H9 (cell line): ENCODE results near the gene CC2D2A. TPM values are rescaled to one million over a fixed set of nuclear protein-coding genes. Genes with fewer than 3 reads are reported as not detected.

Source experiments
- DNase-seq: peaks from one replicate; pipeline ENCODE4 v3.0.0-alpha.2; 2017
- H2AFZ ChIP-seq: one replicate; pipeline ENCODE4 v1.6.1; 2013; ENCODE audit warnings: mild to moderate bottlenecking, low read length, control low read depth, moderate library complexity
- H2AK5ac ChIP-seq: 2 replicates; pipeline ENCODE4 v1.6.1; 2013; ENCODE audit warnings: low read length, control low read depth, mixed read lengths; ENCODE audit not compliant: insufficient read length
- H2BK120ac ChIP-seq: one replicate; pipeline ENCODE4 v1.6.1; 2013; ENCODE audit warnings: low read depth, mild to moderate bottlenecking, low read length, control low read depth, inconsistent platforms; ENCODE audit not compliant: poor library complexity, severe bottlenecking
- H2BK12ac ChIP-seq: 2 replicates; pipeline ENCODE4 v1.6.1; 2013; ENCODE audit warnings: low read length, control low read depth, mixed read lengths, low read depth; ENCODE audit not compliant: insufficient read length
- H2BK15ac ChIP-seq: 2 replicates; pipeline ENCODE4 v1.6.1; 2013; ENCODE audit warnings: low read depth, low read length, control low read depth
- H2BK20ac ChIP-seq: one replicate; pipeline ENCODE4 v1.6.1; 2013; ENCODE audit warnings: low read depth, mild to moderate bottlenecking, low read length, control low read depth, inconsistent platforms; ENCODE audit not compliant: poor library complexity, severe bottlenecking
- H2BK5ac ChIP-seq: 2 replicates; pipeline ENCODE4 v1.6.1; 2013; ENCODE audit warnings: low read length, control low read depth, mixed read lengths; ENCODE audit not compliant: insufficient read length
- H3K14ac ChIP-seq: 2 replicates; pipeline ENCODE4 v1.6.1; 2013; ENCODE audit warnings: low read length, control low read depth; ENCODE audit not compliant: insufficient read depth
- H3K18ac ChIP-seq: 2 replicates; pipeline ENCODE4 v1.6.1; 2013; ENCODE audit warnings: low read depth, mild to moderate bottlenecking, mixed read lengths, low read length, control low read depth; ENCODE audit not compliant: insufficient read length
- H3K23ac ChIP-seq: 2 replicates; pipeline ENCODE4 v1.6.1; 2013; ENCODE audit warnings: low read length, control low read depth, mixed read lengths, low read depth; ENCODE audit not compliant: insufficient read length
- H3K23me2 ChIP-seq: 2 replicates; pipeline ENCODE4 v1.6.1; 2013; ENCODE audit warnings: low read depth, mild to moderate bottlenecking, mixed read lengths, low read length, control low read depth; ENCODE audit not compliant: insufficient read length, poor library complexity, severe bottlenecking
- H3K27ac ChIP-seq: 2 replicates; pipeline ENCODE4 v1.5.1; 2013; ENCODE audit warnings: low read length, control low read depth, mixed read lengths, low read depth; ENCODE audit not compliant: insufficient read length
- H3K27me3 ChIP-seq: 2 replicates; pipeline ENCODE4 v1.6.1; 2013; ENCODE audit warnings: low read length, control low read depth, inconsistent platforms; ENCODE audit not compliant: insufficient read depth
- H3K4ac ChIP-seq: 2 replicates; pipeline ENCODE4 v1.6.1; 2013; ENCODE audit warnings: low read depth, mild to moderate bottlenecking, control low read depth, inconsistent platforms, low read length, moderate library complexity
- H3K4me1 ChIP-seq: 2 replicates; pipeline ENCODE4 v1.6.1; 2013; ENCODE audit warnings: low read length, control low read depth, inconsistent platforms; ENCODE audit not compliant: insufficient read depth
- H3K4me2 ChIP-seq: 2 replicates; pipeline ENCODE4 v1.6.1; 2013; ENCODE audit warnings: low read length, control low read depth, mixed read lengths; ENCODE audit not compliant: insufficient read length, insufficient read depth
- H3K56ac ChIP-seq: 2 replicates; pipeline ENCODE4 v1.6.1; 2013; ENCODE audit warnings: low read depth, mild to moderate bottlenecking, mixed read lengths, low read length, control low read depth; ENCODE audit not compliant: insufficient read length
- H3K79me1 ChIP-seq: 2 replicates; pipeline ENCODE4 v1.6.1; 2013; ENCODE audit warnings: low read depth, mild to moderate bottlenecking, moderate library complexity, low read length, control low read depth, inconsistent platforms; ENCODE audit not compliant: insufficient read depth, poor library complexity, severe bottlenecking
- H3K79me2 ChIP-seq: 2 replicates; pipeline ENCODE4 v1.6.1; 2013; ENCODE audit warnings: low read length, control low read depth, inconsistent platforms; ENCODE audit not compliant: insufficient read depth
- H3K9ac ChIP-seq: 2 replicates; pipeline ENCODE4 v1.6.1; 2013; ENCODE audit warnings: low read length, control low read depth, mixed read lengths; ENCODE audit not compliant: insufficient read length; ENCODE audit errors: extremely low read depth
- H3K9me3 ChIP-seq: one replicate; pipeline ENCODE4 v1.6.1; 2013; ENCODE audit warnings: low read depth, low read length, inconsistent platforms; ENCODE audit not compliant: control insufficient read depth
- H3T11ph ChIP-seq: one replicate; pipeline ENCODE4 v1.6.1; 2013; ENCODE audit warnings: mild to moderate bottlenecking, low read length, control low read depth, inconsistent platforms
- H4K20me1 ChIP-seq: one replicate; pipeline ENCODE4 v1.6.1; 2013; ENCODE audit not compliant: control insufficient read depth, insufficient read length, insufficient read depth
- H4K5ac ChIP-seq: 2 replicates; pipeline ENCODE4 v1.6.1; 2013; ENCODE audit warnings: low read depth, mild to moderate bottlenecking, mixed read lengths, low read length, control low read depth; ENCODE audit not compliant: insufficient read length
- H4K8ac ChIP-seq: replicated peaks from 2 replicates; pipeline ENCODE4 v1.6.1; 2013; ENCODE audit warnings: low read length, control low read depth, mixed read lengths, low read depth; ENCODE audit not compliant: insufficient read length
- H4K91ac ChIP-seq: 2 replicates; pipeline ENCODE4 v1.6.1; 2013; ENCODE audit warnings: low read depth, mild to moderate bottlenecking, moderate library complexity, mixed read lengths, low read length, control low read depth; ENCODE audit not compliant: insufficient read length
- H3K27ac Mint-ChIP-seq, 3 experiments: 2 replicates in 2 of 3; 3 replicates in 1 of 3; pipeline ENCODE4 v1.8.0; 2020 to 2021; ENCODE audit warnings: mixed read lengths in 3 of 3, mild to moderate bottlenecking in 1 of 3, moderate library complexity in 1 of 3
- H3K27me3 Mint-ChIP-seq: 2 replicates; pipeline ENCODE4 v1.8.0; 2021; ENCODE audit warnings: low read depth, mild to moderate bottlenecking, moderate library complexity, mixed read lengths
- H3K36me3 Mint-ChIP-seq, 3 experiments: 2 replicates in 2 of 3; 3 replicates in 1 of 3; pipeline ENCODE4 v1.8.0; 2020 to 2021; ENCODE audit warnings: low read depth in 3 of 3, mixed read lengths in 3 of 3; ENCODE audit not compliant: insufficient read depth in 1 of 3
- H3K4me1 Mint-ChIP-seq, 2 experiments: 2 replicates each; pipeline ENCODE4 v1.8.0; 2020; ENCODE audit warnings: mixed read lengths in 2 of 2
- H3K4me3 Mint-ChIP-seq, 2 experiments: 2 replicates in 1 of 2; 3 replicates in 1 of 2; pipeline ENCODE4 v1.8.0; 2020 to 2021; ENCODE audit warnings: mild to moderate bottlenecking in 2 of 2, mixed read lengths in 2 of 2, moderate library complexity in 1 of 2
- H3K9me3 Mint-ChIP-seq, 2 experiments: 2 replicates in 1 of 2; 3 replicates in 1 of 2; pipeline ENCODE4 v1.8.0; 2020; ENCODE audit warnings: mild to moderate bottlenecking in 2 of 2, mixed read lengths in 2 of 2, moderate library complexity in 1 of 2
- WGBS: extraction: QIAGEN DNeasy Blood & Tissue Kit; methylation state at CpG from one replicate; pipeline ENCODE4 v1.1.7; 2013; ENCODE audit warnings: missing lambda C conversion rate, low lambda C conversion rate, mixed read lengths; ENCODE audit not compliant: insufficient read length; ENCODE audit errors: extremely low coverage; 5-methylcytosine and 5-hydroxymethylcytosine counted together
- total RNA-seq: library from RNA; stranded (reverse); gene quantifications from 2 replicates; pipeline ENCODE4 v1.2.1, GENCODE V29; 2021
- TF ChIP-seq, protein P1 (sequence below): fragments of 200-600 bp; sonication (generic); conservative IDR thresholded peaks from 3 replicates; pipeline ENCODE4 v1.8.0; 2021; ENCODE audit warnings: antibody characterized with exemption, mild to moderate bottlenecking

CC2D2A gene
- total RNA-seq, 1 experiment from 2014 or later, result 10.4 TPM

DNA sequence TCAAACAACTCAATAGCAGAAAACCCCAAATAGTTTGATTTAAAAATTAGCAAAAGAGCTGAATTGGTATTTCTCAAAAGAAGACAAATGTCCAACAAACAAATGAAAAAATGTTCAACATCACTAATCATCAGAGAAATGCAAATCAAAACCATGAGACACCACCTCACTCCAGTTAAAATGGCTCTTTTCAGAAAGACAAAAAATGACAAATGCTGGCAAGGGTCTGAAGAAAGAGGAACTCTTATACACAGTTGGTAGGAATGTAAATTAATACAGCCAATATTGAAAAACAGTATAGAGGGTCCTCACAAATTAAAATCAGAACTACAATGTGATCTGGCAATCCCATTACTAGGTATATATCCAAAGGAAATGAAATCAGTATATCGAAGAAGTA lies 115.1 kb downstream of the CC2D2A start:
- Histone ChIP-seq H3K79me1 (no peaks in the 10 kb centered on the region), H3K23ac (no peak overlapping the region), H2BK12ac (no peak overlapping the region), H4K5ac (no peak overlapping the region), H2BK15ac (no peak overlapping the region), H3K9ac (no peak overlapping the region), H3K14ac (no peak overlapping the region), H2AFZ (no peak overlapping the region), H2BK5ac (no peak overlapping the region), H3K4ac (no peak overlapping the region), H3K4me2 (no peak overlapping the region), H2BK120ac (no peak overlapping the region), H4K91ac (no peak overlapping the region), H4K8ac (no peak overlapping the region), H3K9me3 (no peaks in the 10 kb centered on the region), H2AK5ac (no peak overlapping the region), H2BK20ac (no peak overlapping the region), H3K23me2 (no peaks in the 10 kb centered on the region), H3K79me2 (no peaks in the 10 kb centered on the region), H3K27me3 (no peaks in the 10 kb centered on the region), H3K4me1 (no peaks in the 10 kb centered on the region; the same call in 1 of the 2 replicates), H3K18ac (no peak overlapping the region), H3T11ph (no peak overlapping the region), H3K56ac (no peak overlapping the region), H3K27ac (no peak overlapping the region), H4K20me1 (no peaks in the 10 kb centered on the region)
- TF ChIP-seq, protein P1, sequence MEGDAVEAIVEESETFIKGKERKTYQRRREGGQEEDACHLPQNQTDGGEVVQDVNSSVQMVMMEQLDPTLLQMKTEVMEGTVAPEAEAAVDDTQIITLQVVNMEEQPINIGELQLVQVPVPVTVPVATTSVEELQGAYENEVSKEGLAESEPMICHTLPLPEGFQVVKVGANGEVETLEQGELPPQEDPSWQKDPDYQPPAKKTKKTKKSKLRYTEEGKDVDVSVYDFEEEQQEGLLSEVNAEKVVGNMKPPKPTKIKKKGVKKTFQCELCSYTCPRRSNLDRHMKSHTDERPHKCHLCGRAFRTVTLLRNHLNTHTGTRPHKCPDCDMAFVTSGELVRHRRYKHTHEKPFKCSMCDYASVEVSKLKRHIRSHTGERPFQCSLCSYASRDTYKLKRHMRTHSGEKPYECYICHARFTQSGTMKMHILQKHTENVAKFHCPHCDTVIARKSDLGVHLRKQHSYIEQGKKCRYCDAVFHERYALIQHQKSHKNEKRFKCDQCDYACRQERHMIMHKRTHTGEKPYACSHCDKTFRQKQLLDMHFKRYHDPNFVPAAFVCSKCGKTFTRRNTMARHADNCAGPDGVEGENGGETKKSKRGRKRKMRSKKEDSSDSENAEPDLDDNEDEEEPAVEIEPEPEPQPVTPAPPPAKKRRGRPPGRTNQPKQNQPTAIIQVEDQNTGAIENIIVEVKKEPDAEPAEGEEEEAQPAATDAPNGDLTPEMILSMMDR, result no peak
- Mint-ChIP-seq H3K27me3 (no peaks in the 10 kb centered on the region), H3K9me3 (peaks cover 7 to 11% of the 10 kb centered on the region in 2 experiments), H3K4me1 (peaks cover under 1% of the 10 kb centered on the region in 2 experiments; a peak in 2 of 4 replicates), H3K4me3 (no peak overlapping the region), H3K36me3 (peaks cover 8 to 11% (median 9%) of the 10 kb centered on the region in 3 experiments), H3K27ac (no peak overlapping the region)
- WGBS, result no CpG with 5 or more reads among the region's 1 CpG
- no peak for DNase-seq
